Type B pancreatic cell (in vitro differentiated cells): ENCODE measurements around the gene RXYLT1. TPM values are rescaled to one million over a fixed set of nuclear protein-coding genes. Genes with fewer than 3 reads are reported as not detected.

Experiments
- DNase-seq: peaks from one replicate; pipeline ENCODE4 v3.0.0; 2021; ENCODE audit warnings: mixed read lengths; ENCODE audit not compliant: unreplicated experiment; ENCODE audit errors: extremely low spot score
- H3K27ac Mint-ChIP-seq: 2 replicates; pipeline ENCODE4 v1.8.0; 2021; ENCODE audit warnings: mild to moderate bottlenecking, mixed read lengths
- H3K27me3 Mint-ChIP-seq: 2 replicates; pipeline ENCODE4 v1.8.0; 2021; ENCODE audit warnings: mixed read lengths
- H3K36me3 Mint-ChIP-seq: 2 replicates; pipeline ENCODE4 v1.8.0; 2021; ENCODE audit warnings: mixed read lengths
- H3K4me1 Mint-ChIP-seq: one replicate; pipeline ENCODE4 v1.8.0; 2021; ENCODE audit warnings: mixed read lengths; ENCODE audit not compliant: unreplicated experiment
- H3K4me3 Mint-ChIP-seq: 2 replicates; pipeline ENCODE4 v1.8.0; 2021; ENCODE audit warnings: mild to moderate bottlenecking, mixed read lengths
- H3K9me3 Mint-ChIP-seq: 2 replicates; pipeline ENCODE4 v1.8.0; 2021; ENCODE audit warnings: mixed read lengths
- total RNA-seq: library from RNA; stranded (reverse); gene quantifications from 2 replicates; pipeline ENCODE4 v1.2.1, GENCODE V29; 2021; ENCODE audit warnings: low replicate concordance
- TF ChIP-seq, protein P1 (sequence below): fragments of 200-600 bp; sonication (generic); conservative IDR thresholded peaks from 2 replicates; pipeline ENCODE4 v1.5.0; 2021; ENCODE audit warnings: antibody characterized with exemption, mild to moderate bottlenecking

The RXYLT1 gene
- total RNA-seq, 1 donor from 2014 or later, result 19.2 TPM

DNA sequence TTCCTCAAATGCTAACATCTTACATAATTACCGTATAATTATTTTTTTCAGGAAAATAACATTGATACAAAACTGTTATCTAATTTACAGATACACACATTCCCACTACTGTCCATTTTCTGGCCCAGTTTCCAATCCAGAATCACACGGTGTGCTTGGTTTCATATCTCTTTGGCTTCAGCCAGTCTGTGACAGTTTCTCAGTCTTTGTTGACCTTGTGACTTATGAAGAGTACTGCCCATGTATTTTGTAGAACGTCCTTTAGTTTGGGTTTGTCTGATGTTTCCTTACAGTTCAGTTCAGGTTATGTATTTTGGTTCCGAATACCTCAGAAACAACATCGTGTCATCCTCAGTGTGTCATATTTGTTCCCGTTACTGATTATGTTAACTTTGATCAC, 16.2 kb downstream of the RXYLT1 start:
- Mint-ChIP-seq H3K36me3 (peaks cover 4% of the 10 kb centered on the region), H3K27me3 (no peaks in the 10 kb centered on the region), H3K4me1 (no peaks in the 10 kb centered on the region), H3K27ac (no peak overlapping the region), H3K9me3 (no peaks in the 10 kb centered on the region), H3K4me3 (no peak overlapping the region)
- no peak for DNase-seq
- TF ChIP-seq, protein P1, sequence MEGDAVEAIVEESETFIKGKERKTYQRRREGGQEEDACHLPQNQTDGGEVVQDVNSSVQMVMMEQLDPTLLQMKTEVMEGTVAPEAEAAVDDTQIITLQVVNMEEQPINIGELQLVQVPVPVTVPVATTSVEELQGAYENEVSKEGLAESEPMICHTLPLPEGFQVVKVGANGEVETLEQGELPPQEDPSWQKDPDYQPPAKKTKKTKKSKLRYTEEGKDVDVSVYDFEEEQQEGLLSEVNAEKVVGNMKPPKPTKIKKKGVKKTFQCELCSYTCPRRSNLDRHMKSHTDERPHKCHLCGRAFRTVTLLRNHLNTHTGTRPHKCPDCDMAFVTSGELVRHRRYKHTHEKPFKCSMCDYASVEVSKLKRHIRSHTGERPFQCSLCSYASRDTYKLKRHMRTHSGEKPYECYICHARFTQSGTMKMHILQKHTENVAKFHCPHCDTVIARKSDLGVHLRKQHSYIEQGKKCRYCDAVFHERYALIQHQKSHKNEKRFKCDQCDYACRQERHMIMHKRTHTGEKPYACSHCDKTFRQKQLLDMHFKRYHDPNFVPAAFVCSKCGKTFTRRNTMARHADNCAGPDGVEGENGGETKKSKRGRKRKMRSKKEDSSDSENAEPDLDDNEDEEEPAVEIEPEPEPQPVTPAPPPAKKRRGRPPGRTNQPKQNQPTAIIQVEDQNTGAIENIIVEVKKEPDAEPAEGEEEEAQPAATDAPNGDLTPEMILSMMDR, result no peak

DNA sequence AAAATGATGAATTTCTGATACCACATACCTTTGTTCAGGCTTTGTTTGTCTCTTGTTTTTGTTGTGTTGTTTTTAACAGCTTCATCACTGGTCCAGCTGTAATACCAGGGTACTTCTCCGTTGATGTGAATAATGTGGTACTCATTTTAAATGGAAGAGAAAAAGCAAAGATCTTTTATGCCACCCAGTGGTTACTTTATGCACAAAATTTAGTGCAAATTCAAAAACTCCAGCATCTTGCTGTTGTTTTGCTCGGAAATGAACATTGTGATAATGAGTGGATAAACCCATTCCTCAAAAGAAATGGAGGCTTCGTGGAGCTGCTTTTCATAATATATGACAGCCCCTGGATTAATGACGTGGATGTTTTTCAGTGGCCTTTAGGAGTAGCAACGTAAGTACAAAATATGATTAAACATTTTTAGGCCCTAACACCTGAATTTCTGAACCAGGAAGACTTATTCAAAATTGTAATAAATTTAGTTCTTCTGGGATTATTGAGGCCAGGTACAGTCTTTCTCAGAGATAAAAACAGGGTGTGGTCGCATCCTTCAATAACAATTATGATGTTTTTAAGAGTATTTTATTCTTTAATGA, 22.4 kb downstream of the RXYLT1 start:
- Mint-ChIP-seq H3K27me3 (no peaks in the 10 kb centered on the region), H3K36me3 (no peaks in the 10 kb centered on the region), H3K27ac (no peak overlapping the region), H3K4me1 (no peaks in the 10 kb centered on the region), H3K9me3 (no peaks in the 10 kb centered on the region), H3K4me3 (no peak overlapping the region)
- TF ChIP-seq, protein P1, result peak; percentile 76
- DNase-seq, result no peak

- Mint-ChIP-seq H3K9me3 (no peaks in the 10 kb centered on the region), H3K27me3 (no peaks in the 10 kb centered on the region), H3K4me3 (no peak overlapping the region), H3K36me3 (peaks cover 3% of the 10 kb centered on the region), H3K4me1 (no peaks in the 10 kb centered on the region), H3K27ac (no peak overlapping the region)
- TF ChIP-seq, protein P1, result no peak
- no peak for DNase-seq
Measured at GRCh38 chr12:63804746-63805145, 25.0 kb downstream of the RXYLT1 start.

GRCh38 chr12:63805704-63806672, 26.3 kb downstream of the RXYLT1 start:
- Mint-ChIP-seq H3K27ac (no peak overlapping the region), H3K4me3 (no peak overlapping the region), H3K36me3 (peaks cover 4% of the 10 kb centered on the region), H3K4me1 (no peaks in the 10 kb centered on the region), H3K9me3 (no peaks in the 10 kb centered on the region), H3K27me3 (no peaks in the 10 kb centered on the region)
- TF ChIP-seq, protein P1, result no peak
- DNase-seq, result no peak

DNA sequence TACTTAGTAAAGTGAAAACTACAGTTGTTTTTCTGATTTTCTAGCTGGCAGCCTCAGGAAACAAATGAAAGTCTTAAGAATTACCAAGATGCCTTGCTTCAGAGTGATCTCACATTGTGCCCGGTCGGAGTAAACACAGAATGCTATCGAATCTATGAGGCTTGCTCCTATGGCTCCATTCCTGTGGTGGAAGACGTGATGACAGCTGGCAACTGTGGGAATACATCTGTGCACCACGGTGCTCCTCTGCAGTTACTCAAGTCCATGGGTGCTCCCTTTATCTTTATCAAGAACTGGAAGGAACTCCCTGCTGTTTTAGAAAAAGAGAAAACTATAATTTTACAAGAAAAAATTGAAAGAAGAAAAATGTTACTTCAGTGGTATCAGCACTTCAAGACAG, 28.9 kb downstream of the RXYLT1 start:
- peaks cover 4% of the 10 kb centered on the region for H3K36me3 Mint-ChIP-seq
- no peak for DNase-seq
- no peaks in the 10 kb centered on the region for H3K9me3 Mint-ChIP-seq
- H3K27ac Mint-ChIP-seq, result no peak overlapping the region
- no peak overlapping the region for H3K4me3 Mint-ChIP-seq
- no peaks in the 10 kb centered on the region for H3K4me1 Mint-ChIP-seq
- TF ChIP-seq, protein P1, result no peak
- H3K27me3 Mint-ChIP-seq, result no peaks in the 10 kb centered on the region
